Measurements from ENCODE around the gene SPATA3.
"Not testable (repeated sequence)": the region's sequence is repeated elsewhere in the genome, so short reads cannot be mapped to it uniquely, and the experiment has no call there.

SPATA3 gene

DNA sequence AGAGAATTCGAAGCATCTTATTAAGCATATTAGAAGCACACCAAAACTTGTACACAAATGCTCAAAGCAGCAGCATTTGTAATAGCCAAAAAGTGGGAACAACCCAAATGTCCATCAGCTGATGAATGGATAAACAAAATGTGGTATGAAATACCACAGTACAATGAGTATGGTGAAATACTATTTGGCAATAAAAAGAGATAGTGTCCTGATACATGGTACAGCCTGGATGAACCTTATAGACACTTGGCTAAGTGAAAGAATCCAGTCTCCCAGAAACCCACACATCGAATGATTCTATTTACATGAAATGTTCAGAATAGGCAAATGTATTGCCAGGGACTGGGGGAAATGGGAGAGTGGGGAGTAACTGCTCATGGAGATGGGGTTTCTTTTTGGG, 3.0 kb downstream of the SPATA3 start:
- no peak for DNase-seq (ENCODE audit: low spot score)

GRCh38 chr2:230999477-230999876, 3.6 kb downstream of the SPATA3 start:
- DNase-seq (ENCODE audit: low spot score), result no peak

DNA sequence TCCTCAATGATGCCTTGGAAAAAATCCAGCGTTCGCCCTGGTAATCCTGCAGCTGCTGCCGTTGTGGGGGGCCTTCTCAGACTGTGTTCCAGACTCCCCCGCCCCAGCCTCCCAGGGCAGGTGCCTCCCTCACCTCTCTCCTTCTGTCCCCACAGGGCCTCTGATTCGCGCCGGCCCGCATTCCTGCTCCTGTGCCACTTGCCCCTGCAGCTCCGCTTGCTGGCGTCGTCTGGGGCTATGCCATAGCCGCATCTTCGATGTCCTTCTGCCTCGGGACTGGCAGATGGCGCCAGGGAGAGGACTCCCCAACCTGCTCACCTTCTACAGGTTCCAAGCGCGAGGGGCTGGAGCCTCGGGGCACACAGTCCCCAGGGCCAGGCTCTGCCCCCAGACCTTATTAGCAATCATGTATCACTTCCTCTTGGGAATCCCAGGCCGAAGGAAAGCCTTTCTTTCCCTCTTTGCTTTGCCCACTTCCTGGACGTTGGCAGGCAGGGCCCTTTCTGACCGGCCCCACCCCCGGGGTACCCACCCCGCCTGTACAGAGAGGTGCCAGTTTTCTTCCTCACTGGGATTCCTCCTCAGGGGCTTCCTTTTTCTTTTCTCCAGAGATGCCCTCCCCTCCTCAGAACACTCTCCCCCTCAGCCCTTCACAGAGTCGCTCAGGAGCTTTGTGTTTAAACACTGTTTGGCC, 4.4 kb downstream of the SPATA3 start:
- DNase-seq (ENCODE audit: low spot score), result no peak

GRCh38 chr2:231001036-231001435, 5.1 kb downstream of the SPATA3 start:
- no peak for DNase-seq (ENCODE audit: low spot score)

DNA sequence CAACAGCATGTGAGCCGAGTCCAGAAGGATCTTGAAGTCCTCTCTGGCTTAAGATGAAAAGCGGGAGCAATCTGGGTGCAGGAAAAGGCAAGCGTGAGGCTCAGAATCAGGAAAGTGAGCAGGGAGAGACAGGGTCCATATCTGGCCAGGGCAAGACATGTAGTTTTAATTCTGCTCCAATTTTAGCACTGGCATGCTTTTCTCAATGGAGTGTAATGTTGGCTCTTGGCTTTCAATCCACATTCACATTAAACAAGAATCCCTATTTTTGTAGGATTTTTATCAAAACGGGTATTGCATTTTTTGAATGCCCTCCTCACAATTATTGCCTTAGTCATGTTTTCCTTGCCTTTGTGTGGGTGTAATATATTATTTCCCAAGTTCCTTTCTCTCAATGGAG, 6.0 kb downstream of the SPATA3 start:
- DNase-seq (ENCODE audit: low spot score), result no peak

DNA sequence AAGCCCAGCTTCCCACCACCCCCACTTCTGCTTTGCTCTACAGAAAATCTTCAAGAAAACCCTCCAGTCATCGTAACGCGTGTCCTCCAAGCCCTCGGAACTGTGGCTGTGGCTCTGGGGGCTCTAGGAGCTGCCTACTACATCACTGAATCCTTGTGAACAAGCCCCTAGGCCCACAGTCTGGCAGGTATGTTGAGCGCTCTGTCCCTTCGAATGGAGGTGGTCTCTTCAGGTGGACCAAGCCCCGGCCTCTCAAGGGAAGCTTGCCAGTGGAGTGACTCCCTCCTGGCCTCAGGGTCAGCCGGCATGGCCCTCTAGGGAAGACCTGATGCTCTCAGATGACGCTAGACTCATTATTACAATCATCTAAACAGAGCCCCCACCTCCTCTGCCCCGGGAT, 6.7 kb downstream of the SPATA3 start:
- no peak for DNase-seq (ENCODE audit: low spot score)

- no peak for DNase-seq (ENCODE audit: low spot score)
Measured at GRCh38 chr2:231003186-231003585, 7.3 kb downstream of the SPATA3 start.

- not testable (repeated sequence) for DNase-seq (ENCODE audit: low spot score)
Measured at GRCh38 chr2:231004930-231005329, 9.0 kb downstream of the SPATA3 start.

- DNase-seq (ENCODE audit: low spot score), result no peak
Measured at GRCh38 chr2:231007286-231008098, 11.6 kb downstream of the SPATA3 start.

GRCh38 chr2:231008131-231008530, 12.2 kb downstream of the SPATA3 start:
- no peak for DNase-seq (ENCODE audit: low spot score)

GRCh38 chr2:231009236-231009919, 13.5 kb downstream of the SPATA3 start:
- DNase-seq (ENCODE audit: low spot score), result no peak

- DNase-seq (ENCODE audit: low spot score), result no peak
Measured at GRCh38 chr2:231010201-231010730, 14.3 kb downstream of the SPATA3 start.

DNA sequence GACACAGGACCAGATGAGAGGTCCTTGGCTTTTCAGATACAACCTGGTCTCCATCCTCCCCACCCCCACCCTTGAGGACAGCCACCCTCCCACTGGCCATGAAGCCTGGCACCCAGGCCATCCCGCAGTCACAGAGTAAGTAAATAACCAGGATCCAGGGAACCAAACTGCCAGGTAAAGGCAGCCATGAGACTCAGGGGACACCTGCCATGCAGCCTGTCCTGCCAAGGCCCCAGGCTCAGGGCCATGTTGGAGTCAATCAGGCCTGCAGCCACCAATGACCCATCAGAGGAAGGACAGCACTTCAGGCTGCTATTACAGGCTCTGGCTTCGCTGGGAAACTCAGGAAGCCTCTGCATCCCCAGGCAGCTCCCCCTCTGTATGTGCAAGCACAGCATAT, 15.6 kb downstream of the SPATA3 start:
- no peak for DNase-seq (ENCODE audit: low spot score)

DNA sequence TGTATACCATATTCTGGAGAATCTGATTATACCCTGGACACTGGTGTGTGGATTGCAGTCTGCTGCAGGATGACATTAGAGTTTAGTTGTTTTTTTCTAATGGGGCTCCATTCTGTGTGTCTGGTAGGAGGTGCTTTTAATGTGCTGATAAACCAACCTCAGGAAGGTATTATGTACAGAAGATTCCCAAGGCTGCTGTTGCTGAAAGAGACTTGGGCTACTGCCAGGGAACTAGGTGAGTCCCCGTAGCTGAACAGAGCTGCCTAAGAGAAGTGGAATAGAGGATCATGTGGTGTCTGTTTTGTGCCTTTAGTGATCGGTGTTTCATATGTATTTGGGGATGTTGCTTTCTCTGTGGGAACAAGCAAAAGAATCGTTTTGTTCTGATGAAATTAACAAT, 16.5 kb downstream of the SPATA3 start:
- DNase-seq (ENCODE audit: low spot score), result no peak

GRCh38 chr2:231013820-231014219, 17.9 kb downstream of the SPATA3 start:
- DNase-seq (ENCODE audit: low spot score), result no peak

GRCh38 chr2:231015478-231015877, 19.6 kb downstream of the SPATA3 start:
- no peak for DNase-seq (ENCODE audit: low spot score)

DNA sequence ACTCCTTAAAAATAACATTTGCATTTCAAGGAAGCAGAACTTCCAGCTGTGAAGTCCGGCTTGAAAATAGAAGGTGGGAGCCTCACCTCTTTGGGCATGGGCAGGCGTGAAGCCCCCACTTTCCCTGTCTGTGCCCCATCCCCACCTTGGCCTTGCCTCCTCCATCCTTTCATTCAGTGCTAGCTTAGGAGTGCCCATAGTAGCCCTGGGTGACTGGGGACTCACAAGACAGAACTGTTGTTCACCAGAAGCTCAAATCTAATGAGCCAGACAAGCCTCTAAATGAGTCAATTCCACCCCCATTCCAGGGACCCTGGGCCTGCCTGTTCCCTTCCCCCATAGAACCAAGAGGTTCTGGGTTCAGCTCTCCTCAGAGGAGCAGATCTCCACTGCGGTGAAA, 20.0 kb downstream of the SPATA3 start:
- DNase-seq (ENCODE audit: low spot score), result no peak

DNA sequence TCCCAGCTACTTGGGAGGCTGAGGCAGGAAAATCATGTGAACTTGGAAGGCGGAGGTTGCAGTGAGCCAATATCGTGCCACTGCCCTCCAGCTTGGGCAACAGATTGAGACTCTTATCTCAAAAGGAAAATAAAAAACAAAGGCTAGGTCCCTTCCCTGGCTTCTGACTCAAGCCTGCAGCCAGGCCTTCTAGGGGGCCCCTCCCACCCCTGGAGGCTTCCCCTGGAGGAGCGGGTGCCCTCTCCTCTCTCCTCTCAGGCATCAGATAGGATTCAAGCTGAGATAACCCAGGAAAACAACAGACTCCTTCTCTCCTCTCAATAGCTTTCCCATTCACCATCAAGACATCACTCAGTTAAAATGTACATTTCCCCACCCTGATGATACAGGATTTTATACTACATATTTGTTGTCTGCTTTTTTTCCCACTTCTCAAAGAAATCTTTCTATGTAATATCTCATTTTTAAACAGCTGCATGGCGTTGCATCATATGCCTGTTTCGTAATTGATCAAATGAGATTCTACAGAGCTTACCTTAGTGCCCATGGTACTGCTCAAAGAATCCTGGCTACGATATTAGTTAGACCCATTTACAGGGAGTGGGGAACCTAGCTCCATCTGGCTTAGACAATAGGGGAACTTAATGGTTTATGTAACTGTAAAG, 20.8 kb downstream of the SPATA3 start:
- no peak for DNase-seq (ENCODE audit: low spot score)

DNA sequence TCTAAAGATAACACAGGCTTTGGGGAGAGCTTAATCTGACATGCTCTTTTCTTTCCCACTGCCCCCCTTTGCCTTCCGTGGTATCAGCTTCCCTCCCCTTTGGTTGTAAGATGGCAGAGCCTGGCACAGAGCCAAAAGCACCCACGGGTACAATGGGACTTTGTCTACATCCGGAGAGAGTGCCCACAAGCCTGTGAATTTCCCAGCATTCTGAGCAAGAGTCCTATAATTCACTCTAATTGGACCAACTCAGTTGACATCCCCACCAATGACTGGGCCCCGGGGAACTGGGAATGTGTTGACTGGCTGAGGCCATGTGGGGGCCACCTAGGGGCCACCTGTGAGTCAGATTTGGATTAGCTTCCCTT, 21.3 kb downstream of the SPATA3 start:
- DNase-seq (ENCODE audit: low spot score), result no peak

DNA sequence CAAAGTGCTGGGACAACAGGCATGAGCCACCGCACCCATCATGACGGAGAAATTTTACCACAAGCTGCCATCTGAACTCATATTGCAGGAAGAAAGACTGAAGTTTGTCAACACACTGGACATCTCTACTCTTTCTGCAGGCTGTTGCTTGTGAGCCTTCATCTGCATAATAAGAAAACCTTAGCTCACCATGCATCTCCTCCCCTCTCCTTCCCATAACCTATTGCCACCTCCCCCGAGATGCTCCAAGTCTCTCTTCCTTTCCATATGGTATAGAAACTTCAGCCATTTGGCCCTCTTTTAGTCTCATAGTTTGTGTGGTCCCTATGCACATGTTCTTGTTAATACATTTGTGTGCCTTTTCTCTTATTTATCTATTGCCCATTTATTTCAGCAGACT, 22.3 kb downstream of the SPATA3 start:
- DNase-seq (ENCODE audit: low spot score), result no peak

GRCh38 chr2:231025059-231025458, 29.1 kb downstream of the SPATA3 start:
- not testable (repeated sequence) for DNase-seq (ENCODE audit: low spot score)

DNA sequence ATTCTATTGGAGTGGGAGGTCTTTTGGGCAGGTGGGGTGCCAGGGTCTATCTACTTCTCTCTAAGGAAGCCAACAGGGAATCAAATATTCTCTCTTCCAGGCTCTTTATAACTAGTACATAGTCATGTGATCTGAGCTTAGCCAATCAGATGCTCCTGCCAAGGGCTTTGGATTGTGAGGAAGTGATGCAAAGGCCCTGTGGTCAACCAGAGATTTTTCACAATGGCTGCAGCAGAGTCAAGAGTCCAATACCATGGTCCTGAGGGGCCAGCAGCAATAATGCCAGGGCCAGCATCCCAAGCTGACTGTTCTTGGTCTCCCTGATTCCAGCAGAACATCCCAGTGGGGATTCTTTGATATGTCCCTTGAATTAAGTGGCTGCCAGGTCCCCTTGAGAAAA, 33.0 kb downstream of the SPATA3 start:
- DNase-seq (ENCODE audit: low spot score), result no peak

Measured in AG20443 (cell line).